ENCODE measurements around the gene ABCA5.
"Not testable (repeated sequence)": the region's sequence is repeated elsewhere in the genome, so short reads cannot be mapped to it uniquely, and the experiment has no call there.

ABCA5 gene

GRCh38 chr17:69196105-69196653, 130.8 kb downstream of the ABCA5 start:
- DNase-seq = not testable (repeated sequence)
